ENCODE measurements around the gene USP13. TPM values are rescaled to one million over a fixed set of nuclear protein-coding genes. Genes with fewer than 3 reads are reported as not detected.

The USP13 gene
- total and polyA plus RNA-seq, 2 of the 13 experiments (the other 11 are each of a cell fraction or from before 2014, with no cell fraction given): 15.9 to 36.7 TPM

GRCh38 chr3:179739816-179740594 lies 87.2 kb downstream of the USP13 start (continued):
- TF ChIP-seq MZF1 (CRISPR knock-in tag; IDR thresholded peaks at IDR 0.05; ENCODE audit: borderline replicate concordance) (no peak), ZNF556 (CRISPR knock-in tag; IDR thresholded peaks at IDR 0.05; ENCODE audit: borderline replicate concordance) (no peak), BRF2 (CRISPR knock-in tag; IDR thresholded peaks at IDR 0.05) (no peak), FOXP4 (CRISPR knock-in tag; IDR thresholded peaks at IDR 0.05) (peak; percentile 99), ZBTB8A (CRISPR knock-in tag; IDR thresholded peaks at IDR 0.05; ENCODE audit: borderline replicate concordance, low read depth) (no peak), ZNF18 (CRISPR knock-in tag; IDR thresholded peaks at IDR 0.05; ENCODE audit: insufficient replicate concordance) (peak; percentile 57), ZNF570 (CRISPR knock-in tag; IDR thresholded peaks at IDR 0.05; ENCODE audit: borderline replicate concordance) (no peak), IKZF5 (CRISPR knock-in tag; IDR thresholded peaks at IDR 0.05) (peak; percentile 76), PPARG (CRISPR knock-in tag; conservative IDR thresholded peaks at IDR 0.05) (peak; percentile 92), PREB (CRISPR knock-in tag; IDR thresholded peaks at IDR 0.05) (no peak), NR2F2 (IDR thresholded peaks at IDR 0.05; ENCODE audit: borderline replicate concordance, low read depth) (no peak), TOPORS (CRISPR knock-in tag; IDR thresholded peaks at IDR 0.05) (no peak), POGZ (CRISPR knock-in tag; IDR thresholded peaks at IDR 0.05) (peak; percentile 78), ZNF607 (CRISPR knock-in tag; IDR thresholded peaks at IDR 0.05; ENCODE audit: borderline replicate concordance) (no peak), HOXD1 (CRISPR knock-in tag; IDR thresholded peaks at IDR 0.05) (peak; percentile 46; the same call in 1 of the 2 replicates), RFXAP (CRISPR knock-in tag; IDR thresholded peaks at IDR 0.05; ENCODE audit: borderline replicate concordance) (peak; percentile 46; the same call in 1 of the 2 replicates), HOXA3 (CRISPR knock-in tag; IDR thresholded peaks at IDR 0.05) (peak; percentile 70), EP300 (IDR thresholded peaks at IDR 0.05; ENCODE audit: low read depth in 2 of 2, low read length in 2 of 2) (peak; percentile 48 to 95; a peak in 3 of 4 replicates), EP300 (CRISPR knock-in tag; IDR thresholded peaks at IDR 0.05; ENCODE audit: borderline replicate concordance) (peak; percentile 85), ZNF292 (CRISPR knock-in tag; IDR thresholded peaks at IDR 0.05; ENCODE audit: borderline replicate concordance, low read depth) (peak; percentile 68; the same call in 1 of the 2 replicates)

Measured in HepG2 (cell line).